Hepatocyte (in vitro differentiated cells): ENCODE measurements around the gene GOT1. TPM values are rescaled to one million over a fixed set of nuclear protein-coding genes. Genes with fewer than 3 reads are reported as not detected.

Experiments used
- DNase-seq: peaks from one replicate; pipeline ENCODE4 v3.0.0-alpha.2; 2016; ENCODE audit warnings: low spot score
- H2AFZ ChIP-seq: fragments of 200-600 bp; sonication (generic); 2 replicates; pipeline ENCODE4 v1.6.0; 2016; ENCODE audit warnings: antibody characterized with exemption, mild to moderate bottlenecking
- H3K27ac ChIP-seq: fragments of 200-600 bp; sonication (generic); 2 replicates; pipeline ENCODE4 v1.5.1; 2016; ENCODE audit warnings: mild to moderate bottlenecking
- H3K27me3 ChIP-seq: fragments of 200-600 bp; sonication (generic); 2 replicates; pipeline ENCODE4 v1.6.1; 2016
- H3K36me3 ChIP-seq: fragments of 200-600 bp; sonication (generic); replicated peaks from 2 replicates; pipeline ENCODE4 v1.5.1; 2016; ENCODE audit warnings: low read depth; ENCODE audit not compliant: insufficient read depth
- H3K4me1 ChIP-seq: fragments of 200-600 bp; sonication (generic); 2 replicates; pipeline ENCODE4 v1.5.1; 2016; ENCODE audit warnings: mild to moderate bottlenecking, moderate library complexity; ENCODE audit not compliant: insufficient read depth
- H3K4me2 ChIP-seq: fragments of 200-600 bp; sonication (generic); 2 replicates; pipeline ENCODE4 v1.6.0; 2016
- H3K4me3 ChIP-seq: fragments of 200-600 bp; sonication (generic); 2 replicates; pipeline ENCODE4 v1.5.1; 2016; ENCODE audit warnings: mild to moderate bottlenecking
- H3K79me2 ChIP-seq: fragments of 200-600 bp; sonication (generic); 2 replicates; pipeline ENCODE4 v1.6.0; 2017; ENCODE audit warnings: mild to moderate bottlenecking
- H3K9me2 ChIP-seq: fragments of 200-600 bp; sonication (generic); replicated peaks from 2 replicates; pipeline ENCODE4 v1.6.0; 2017; ENCODE audit warnings: mild to moderate bottlenecking; ENCODE audit not compliant: insufficient read depth
- H3K9me3 ChIP-seq: fragments of 200-600 bp; sonication (generic); 2 replicates; pipeline ENCODE4 v1.5.1; 2016; ENCODE audit warnings: low read depth, mild to moderate bottlenecking
- H4K20me1 ChIP-seq: fragments of 200-600 bp; sonication (generic); 2 replicates; pipeline ENCODE4 v1.6.0; 2016; ENCODE audit warnings: mild to moderate bottlenecking; ENCODE audit not compliant: insufficient read depth, poor library complexity, severe bottlenecking
- EZH2 ChIP-seq: fragments of 200-600 bp; sonication (generic); IDR thresholded peaks from 2 replicates; pipeline ENCODE4 v1.6.1; 2016; ENCODE audit warnings: antibody characterized with exemption, mild to moderate bottlenecking, borderline replicate concordance
- EZH2phosphoT487 ChIP-seq: fragments of 200-600 bp; sonication (generic); IDR thresholded peaks from one replicate; pipeline ENCODE4 v1.6.1; 2018; ENCODE audit warnings: antibody characterized with exemption, mild to moderate bottlenecking, low read depth, moderate library complexity; ENCODE audit not compliant: unreplicated experiment, severe bottlenecking
- WGBS: methylation state at CpG from one replicate; pipeline ENCODE4 v1.1.6; 2016; ENCODE audit warnings: low lambda C conversion rate; ENCODE audit errors: missing lambda C conversion rate; 5-methylcytosine and 5-hydroxymethylcytosine counted together
- polyA plus RNA-seq: library from polyadenylated mRNA; unstranded; fragments of >200 nt; fragmentation: Nextera tagmentation; extraction: Ambion mirVana; gene quantifications from 2 replicates; pipeline ENCODE4 v1.2.1, GENCODE V29; 2016
- total RNA-seq: library from RNA; depleted of rRNA; stranded (reverse); fragments of >200 nt; gene quantifications from 2 replicates; pipeline ENCODE4 v1.2.3, GENCODE V29; 2014
- TF ChIP-seq, protein P1 (sequence below): fragments of 200-600 bp; sonication (generic); IDR thresholded peaks from 2 replicates; pipeline ENCODE4 v1.5.1; 2016; ENCODE audit warnings: antibody characterized with exemption, mild to moderate bottlenecking; ENCODE audit not compliant: poor library complexity

The GOT1 gene
- total and polyA plus RNA-seq, 2 experiments from 2014 or later: 59.0 to 60.8 TPM

- TF ChIP-seq, protein P1, sequence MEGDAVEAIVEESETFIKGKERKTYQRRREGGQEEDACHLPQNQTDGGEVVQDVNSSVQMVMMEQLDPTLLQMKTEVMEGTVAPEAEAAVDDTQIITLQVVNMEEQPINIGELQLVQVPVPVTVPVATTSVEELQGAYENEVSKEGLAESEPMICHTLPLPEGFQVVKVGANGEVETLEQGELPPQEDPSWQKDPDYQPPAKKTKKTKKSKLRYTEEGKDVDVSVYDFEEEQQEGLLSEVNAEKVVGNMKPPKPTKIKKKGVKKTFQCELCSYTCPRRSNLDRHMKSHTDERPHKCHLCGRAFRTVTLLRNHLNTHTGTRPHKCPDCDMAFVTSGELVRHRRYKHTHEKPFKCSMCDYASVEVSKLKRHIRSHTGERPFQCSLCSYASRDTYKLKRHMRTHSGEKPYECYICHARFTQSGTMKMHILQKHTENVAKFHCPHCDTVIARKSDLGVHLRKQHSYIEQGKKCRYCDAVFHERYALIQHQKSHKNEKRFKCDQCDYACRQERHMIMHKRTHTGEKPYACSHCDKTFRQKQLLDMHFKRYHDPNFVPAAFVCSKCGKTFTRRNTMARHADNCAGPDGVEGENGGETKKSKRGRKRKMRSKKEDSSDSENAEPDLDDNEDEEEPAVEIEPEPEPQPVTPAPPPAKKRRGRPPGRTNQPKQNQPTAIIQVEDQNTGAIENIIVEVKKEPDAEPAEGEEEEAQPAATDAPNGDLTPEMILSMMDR: no peak
- no peak for TF ChIP-seq EZH2
- TF ChIP-seq EZH2phosphoT487: no peak
- Histone ChIP-seq H3K27me3 (no peaks in the 10 kb centered on the region), H3K9me3 (no peaks in the 10 kb centered on the region), H3K36me3 (no peaks in the 10 kb centered on the region), H3K9me2 (no peaks in the 10 kb centered on the region), H3K4me3 (no peak overlapping the region), H3K27ac (no peak overlapping the region), H3K79me2 (no peaks in the 10 kb centered on the region), H2AFZ (no peak overlapping the region), H3K4me1 (peaks cover 14% of the 10 kb centered on the region), H3K4me2 (no peak overlapping the region), H4K20me1 (no peaks in the 10 kb centered on the region)
- DNase-seq: no peak
- WGBS: 93% methylated on average over 8 of the region's 8 CpGs
Measured at GRCh38 chr10:99394256-99394655, 36.2 kb downstream of the GOT1 start.

GRCh38 chr10:99393683-99394082, 36.7 kb downstream of the GOT1 start:
- no peaks in the 10 kb centered on the region for H4K20me1 ChIP-seq
- no peak for DNase-seq
- H3K27me3 ChIP-seq: no peaks in the 10 kb centered on the region
- H3K36me3 ChIP-seq: no peaks in the 10 kb centered on the region
- TF ChIP-seq EZH2: no peak
- TF ChIP-seq EZH2phosphoT487: no peak
- TF ChIP-seq, protein P1: no peak
- peaks cover 14% of the 10 kb centered on the region for H3K4me1 ChIP-seq
- no peaks in the 10 kb centered on the region for H3K79me2 ChIP-seq
- WGBS: 84% methylated on average over 5 of the region's 5 CpGs
- H3K4me3 ChIP-seq: no peak overlapping the region
- no peaks in the 10 kb centered on the region for H3K9me3 ChIP-seq
- no peak overlapping the region for H3K4me2 ChIP-seq
- no peaks in the 10 kb centered on the region for H3K9me2 ChIP-seq
- H2AFZ ChIP-seq: no peak overlapping the region
- H3K27ac ChIP-seq: no peak overlapping the region

DNA sequence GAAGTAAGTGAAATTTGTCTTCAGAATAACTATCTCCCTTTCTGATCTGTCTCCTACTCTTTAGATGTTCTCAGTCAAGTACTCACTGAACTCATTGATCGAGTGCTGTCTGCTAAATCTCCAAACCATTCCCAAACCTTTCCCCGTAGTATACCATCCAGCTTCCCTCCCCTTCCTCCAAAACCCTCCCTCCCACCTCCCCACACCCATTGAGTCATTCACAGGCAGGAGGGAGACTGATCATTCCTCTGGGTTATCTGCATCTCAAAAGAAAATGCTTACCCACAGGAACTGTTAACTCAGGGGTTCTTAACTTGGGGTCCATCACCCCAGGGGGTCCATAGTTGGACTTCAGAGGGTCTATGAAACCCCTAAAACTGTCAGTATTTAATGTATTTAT, 37.4 kb downstream of the GOT1 start:
- H3K4me3 ChIP-seq: no peak overlapping the region
- 24% methylated on average over 2 of the region's 2 CpGs for WGBS
- H3K36me3 ChIP-seq: no peaks in the 10 kb centered on the region
- TF ChIP-seq, protein P1: no peak
- no peak for TF ChIP-seq EZH2
- no peak for TF ChIP-seq EZH2phosphoT487
- no peak overlapping the region for H3K27ac ChIP-seq
- H3K9me2 ChIP-seq: no peaks in the 10 kb centered on the region
- H3K9me3 ChIP-seq: no peaks in the 10 kb centered on the region
- H2AFZ ChIP-seq: no peak overlapping the region
- peaks cover 14% of the 10 kb centered on the region for H3K4me1 ChIP-seq
- H3K27me3 ChIP-seq: no peaks in the 10 kb centered on the region
- no peaks in the 10 kb centered on the region for H4K20me1 ChIP-seq
- peak overlapping the region; percentile 63 for H3K4me2 ChIP-seq
- DNase-seq: no peak
- H3K79me2 ChIP-seq: no peaks in the 10 kb centered on the region

GRCh38 chr10:99391346-99391745, 39.1 kb downstream of the GOT1 start:
- DNase-seq: no peak
- WGBS: 93% methylated on average over 2 of the region's 2 CpGs
- Histone ChIP-seq H3K79me2 (no peaks in the 10 kb centered on the region), H3K9me3 (no peaks in the 10 kb centered on the region), H3K4me2 (no peak overlapping the region), H2AFZ (no peak overlapping the region), H3K27me3 (peaks cover 1% of the 10 kb centered on the region), H3K27ac (no peak overlapping the region), H3K9me2 (no peaks in the 10 kb centered on the region), H3K36me3 (no peaks in the 10 kb centered on the region), H4K20me1 (no peaks in the 10 kb centered on the region), H3K4me3 (no peak overlapping the region), H3K4me1 (peaks cover 9% of the 10 kb centered on the region)
- TF ChIP-seq EZH2phosphoT487 (no peak), EZH2 (no peak)
- TF ChIP-seq, protein P1: no peak
